Mesenchymal stem cell (in vitro differentiated cells and primary cell): ENCODE data around the gene ZNRF2.
A peak's percentile ranks its signal among the peaks of the same experiment; 100 is the strongest.

Experiments
- DNase-seq: peaks from one replicate; pipeline ENCODE4 v3.0.0-alpha.2; 2013
- H2AFZ ChIP-seq: one replicate; pipeline ENCODE4 v1.6.1; 2013; ENCODE audit warnings: low read depth, mild to moderate bottlenecking, control low read depth, inconsistent platforms, low read length, moderate library complexity
- H2AK5ac ChIP-seq: 2 replicates; pipeline ENCODE4 v1.6.1; 2013; ENCODE audit warnings: low read length, moderate library complexity, mild to moderate bottlenecking, inconsistent platforms; ENCODE audit not compliant: severe bottlenecking
- H2BK120ac ChIP-seq: one replicate; pipeline ENCODE4 v1.6.1; 2013; ENCODE audit warnings: low read depth, mild to moderate bottlenecking, inconsistent platforms, low read length, moderate library complexity
- H2BK12ac ChIP-seq, 2 experiments: one replicate each; pipeline ENCODE4 v1.6.1; 2013; ENCODE audit warnings: inconsistent platforms in 2 of 2, low read length in 2 of 2, mild to moderate bottlenecking in 2 of 2, moderate library complexity in 2 of 2, control low read depth in 1 of 2
- H2BK15ac ChIP-seq: one replicate; pipeline ENCODE4 v1.6.1; 2013; ENCODE audit warnings: mild to moderate bottlenecking, low read depth, inconsistent platforms; ENCODE audit not compliant: poor library complexity, severe bottlenecking
- H2BK5ac ChIP-seq: 2 replicates; pipeline ENCODE4 v1.6.1; 2013; ENCODE audit warnings: low read depth, mild to moderate bottlenecking, low read length, control low read depth, inconsistent platforms; ENCODE audit not compliant: poor library complexity, severe bottlenecking
- H3K14ac ChIP-seq, 2 experiments: one replicate each; pipeline ENCODE4 v1.6.1; 2013; ENCODE audit warnings: inconsistent platforms in 2 of 2, low read length in 2 of 2, control low read depth in 1 of 2, mild to moderate bottlenecking in 1 of 2, moderate library complexity in 1 of 2
- H3K18ac ChIP-seq, 2 experiments: one replicate each; pipeline ENCODE4 v1.6.1; 2013; ENCODE audit warnings: inconsistent platforms in 2 of 2, low read length in 2 of 2, control low read depth in 1 of 2, low read depth in 1 of 2, mild to moderate bottlenecking in 1 of 2
- H3K23ac ChIP-seq, 2 experiments: one replicate each; pipeline ENCODE4 v1.6.1; 2013; ENCODE audit warnings: inconsistent platforms in 2 of 2, low read length in 2 of 2, mild to moderate bottlenecking in 2 of 2, moderate library complexity in 2 of 2, control low read depth in 1 of 2
- H3K27ac ChIP-seq: 2 replicates; pipeline ENCODE4 v1.5.1; 2013; ENCODE audit warnings: mild to moderate bottlenecking, moderate library complexity, low read length, control low read depth, inconsistent platforms; ENCODE audit not compliant: poor library complexity, severe bottlenecking
- H3K27me3 ChIP-seq, 2 experiments: 2 replicates each; pipeline versions ENCODE4 v1.6.1 to v1.7.0; 2013; ENCODE audit warnings: low read length in 2 of 2, mild to moderate bottlenecking in 2 of 2, moderate library complexity in 2 of 2, control low read depth in 1 of 2, inconsistent platforms in 1 of 2; ENCODE audit not compliant: control insufficient read depth in 1 of 2, insufficient read depth in 1 of 2
- H3K36me3 ChIP-seq, 2 experiments: 2 replicates each; pipeline versions ENCODE4 v1.6.1 to v1.7.0; 2013; ENCODE audit warnings: low read length in 2 of 2, control low read depth in 1 of 2, inconsistent platforms in 1 of 2, low read depth in 1 of 2, mild to moderate bottlenecking in 1 of 2; ENCODE audit not compliant: insufficient read depth in 2 of 2, control insufficient read depth in 1 of 2
- H3K4ac ChIP-seq, 2 experiments: one replicate each; pipeline ENCODE4 v1.6.1; 2013; ENCODE audit warnings: inconsistent platforms in 2 of 2, low read length in 2 of 2, mild to moderate bottlenecking in 2 of 2, moderate library complexity in 2 of 2, control low read depth in 1 of 2, low read depth in 1 of 2
- H3K4me1 ChIP-seq: 2 replicates; pipeline ENCODE4 v1.6.1; 2013; ENCODE audit warnings: low read depth, low read length, control low read depth; ENCODE audit not compliant: control insufficient read depth, insufficient read depth
- H3K4me2 ChIP-seq: 2 replicates; pipeline ENCODE4 v1.6.1; 2013; ENCODE audit warnings: low read length, mild to moderate bottlenecking, inconsistent platforms; ENCODE audit not compliant: poor library complexity, severe bottlenecking
- H3K4me3 ChIP-seq, 2 experiments: 2 replicates each; pipeline versions ENCODE4 v1.5.1 to v1.7.0; 2013; ENCODE audit warnings: low read length in 2 of 2, mild to moderate bottlenecking in 2 of 2, control low read depth in 1 of 2, low read depth in 1 of 2; ENCODE audit not compliant: insufficient read depth in 1 of 2
- H3K79me1 ChIP-seq: replicated peaks from 2 replicates; pipeline ENCODE4 v1.6.1; 2013; ENCODE audit warnings: mild to moderate bottlenecking, control low read depth, low read length, inconsistent platforms; ENCODE audit not compliant: poor library complexity, severe bottlenecking
- H3K9ac ChIP-seq: 2 replicates; pipeline ENCODE4 v1.7.0; 2013; ENCODE audit warnings: mild to moderate bottlenecking, low read length, moderate library complexity
- H3K9me3 ChIP-seq: 2 replicates; pipeline ENCODE4 v1.7.0; 2013; ENCODE audit warnings: mild to moderate bottlenecking, low read length; ENCODE audit not compliant: control insufficient read depth
- H4K8ac ChIP-seq: one replicate; pipeline ENCODE4 v1.6.1; 2013; ENCODE audit warnings: inconsistent platforms, mild to moderate bottlenecking, low read length, moderate library complexity
- H4K91ac ChIP-seq: one replicate; pipeline ENCODE4 v1.6.1; 2013; ENCODE audit warnings: mild to moderate bottlenecking, low read length, inconsistent platforms
- WGBS: methylation state at CpG from one replicate; pipeline ENCODE4 v1.1.7; 2013; ENCODE audit warnings: mixed read lengths; 5-methylcytosine and 5-hydroxymethylcytosine counted together

The ZNRF2 gene

DNA sequence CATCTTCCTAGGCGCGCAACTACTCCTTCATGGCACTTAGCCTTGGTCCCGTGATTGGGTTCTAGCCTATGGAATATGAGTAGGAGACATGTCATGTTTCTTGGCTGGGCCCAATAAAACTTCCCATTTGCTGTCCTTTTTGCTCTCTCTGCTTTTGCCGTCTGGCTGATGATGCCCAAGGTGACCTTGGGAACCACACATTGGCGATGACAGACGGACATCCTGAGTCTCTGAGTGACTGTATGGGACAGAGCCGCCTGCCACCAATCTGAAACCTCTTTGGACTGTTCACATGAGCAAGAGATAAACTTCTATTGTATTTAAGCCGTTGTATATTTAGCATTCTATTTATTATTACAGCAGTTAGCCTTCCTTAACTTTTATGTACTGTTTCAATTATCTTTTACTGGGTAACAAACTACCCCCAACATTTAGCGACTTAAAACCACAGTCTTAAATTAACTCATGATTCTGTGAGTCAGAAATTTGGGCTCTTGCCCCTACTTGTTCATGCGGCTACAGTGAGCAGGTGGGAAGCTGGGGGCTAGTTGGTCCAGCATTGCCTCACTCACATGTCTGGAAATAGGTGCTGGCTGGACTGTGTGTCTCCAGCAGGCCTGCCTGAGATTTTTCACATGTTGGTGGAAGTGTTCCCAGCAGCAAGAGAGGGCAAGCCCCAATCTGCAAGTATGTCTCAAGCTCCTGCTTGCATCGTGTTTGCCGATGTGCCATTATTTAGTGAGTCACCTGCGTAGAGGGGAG is 122.4 kb downstream of the ZNRF2 start:
- H2BK5ac ChIP-seq = no peak overlapping the region
- no peak overlapping the region for H2BK120ac ChIP-seq

GRCh38 chr7:30411173-30411572 is 126.8 kb downstream of the ZNRF2 start:
- no peak overlapping the region for H2AK5ac ChIP-seq
- no peak overlapping the region for H2AFZ ChIP-seq
- H2BK5ac ChIP-seq = no peak overlapping the region
- H3K4me3 ChIP-seq = no peak overlapping the region
- H3K9me3 ChIP-seq = no peaks in the 10 kb centered on the region
- H3K14ac ChIP-seq = no peak overlapping the region
- H3K4me2 ChIP-seq = no peak overlapping the region
- no peak overlapping the region for H3K27ac ChIP-seq
- 80% methylated on average over 2 of the region's 2 CpGs for WGBS
- H3K23ac ChIP-seq = no peak overlapping the region
- no peak overlapping the region for H2BK15ac ChIP-seq
- DNase-seq = no peak
- no peak overlapping the region for H3K4ac ChIP-seq
- no peak overlapping the region for H4K8ac ChIP-seq
- no peaks in the 10 kb centered on the region for H3K27me3 ChIP-seq
- no peaks in the 10 kb centered on the region for H3K79me1 ChIP-seq
- H3K9ac ChIP-seq = no peak overlapping the region
- H3K36me3 ChIP-seq = no peaks in the 10 kb centered on the region
- no peak overlapping the region for H4K91ac ChIP-seq
- H3K18ac ChIP-seq = no peak overlapping the region
- H2BK12ac ChIP-seq = no peak overlapping the region
- H2BK120ac ChIP-seq = no peak overlapping the region
- H3K4me1 ChIP-seq = peaks cover 2% of the 10 kb centered on the region

More for the DNA sequence above, 122.4 kb downstream of the ZNRF2 start:
- no peak for DNase-seq
- Histone ChIP-seq H3K4me1 (no peaks in the 10 kb centered on the region), H2AK5ac (no peak overlapping the region), H3K27ac (no peak overlapping the region), H4K8ac (no peak overlapping the region), H2BK12ac (no peak overlapping the region), H3K4ac (no peak overlapping the region), H3K36me3 (no peaks in the 10 kb centered on the region), H3K18ac (no peak overlapping the region), H3K23ac (no peak overlapping the region), H3K79me1 (no peaks in the 10 kb centered on the region), H2AFZ (no peak overlapping the region), H4K91ac (no peak overlapping the region), H3K14ac (no peak overlapping the region), H3K9ac (no peak overlapping the region), H2BK15ac (no peak overlapping the region), H3K9me3 (no peaks in the 10 kb centered on the region), H3K4me2 (no peak overlapping the region), H3K4me3 (no peak overlapping the region), H3K27me3 (no peaks in the 10 kb centered on the region)
- WGBS = 91% methylated on average over 10 of the region's 13 CpGs

DNA sequence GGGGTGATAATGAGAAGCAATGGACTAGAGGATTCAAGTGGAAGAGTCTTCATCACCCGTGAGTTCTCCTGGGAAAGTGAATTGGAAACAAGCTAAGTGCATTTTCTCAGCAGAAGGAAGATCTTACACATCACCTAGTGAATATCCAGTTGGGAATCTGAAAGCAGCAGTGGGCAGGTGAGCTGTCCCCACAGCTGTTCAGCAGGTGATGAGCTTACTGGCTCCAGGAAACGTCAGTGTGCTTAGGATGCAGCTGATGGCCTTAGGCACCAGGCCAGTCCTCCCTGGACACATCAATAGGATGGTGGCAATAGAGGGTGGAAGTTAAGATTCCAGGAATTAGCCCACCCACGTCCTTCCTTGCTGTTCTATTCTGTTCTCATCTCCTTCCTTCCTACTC is 127.5 kb downstream of the ZNRF2 start:
- 75% methylated on average over 2 of the region's 3 CpGs for WGBS
- Histone ChIP-seq H2AFZ (no peak overlapping the region), H3K9me3 (no peaks in the 10 kb centered on the region), H3K27ac (no peak overlapping the region), H3K14ac (no peak overlapping the region), H2BK12ac (no peak overlapping the region), H3K4me2 (no peak overlapping the region), H3K4me1 (peaks cover 2% of the 10 kb centered on the region), H3K4ac (no peak overlapping the region), H4K91ac (peak overlapping the region; percentile 53), H2BK5ac (no peak overlapping the region), H3K79me1 (no peaks in the 10 kb centered on the region), H3K9ac (no peak overlapping the region), H3K27me3 (no peaks in the 10 kb centered on the region), H3K4me3 (no peak overlapping the region), H2AK5ac (no peak overlapping the region), H3K18ac (no peak overlapping the region), H3K23ac (no peak overlapping the region), H3K36me3 (no peaks in the 10 kb centered on the region), H4K8ac (no peak overlapping the region), H2BK120ac (no peak overlapping the region), H2BK15ac (no peak overlapping the region)
- DNase-seq = no peak

- Histone ChIP-seq H3K18ac (no peak overlapping the region), H3K9ac (no peak overlapping the region), H3K27ac (no peak overlapping the region), H3K27me3 (no peaks in the 10 kb centered on the region), H3K4me1 (peaks cover 2% of the 10 kb centered on the region), H2BK120ac (no peak overlapping the region), H4K91ac (no peak overlapping the region), H2BK15ac (no peak overlapping the region), H3K79me1 (no peaks in the 10 kb centered on the region), H3K4me2 (no peak overlapping the region), H3K4ac (no peak overlapping the region), H3K36me3 (no peaks in the 10 kb centered on the region), H3K9me3 (no peaks in the 10 kb centered on the region), H2AK5ac (no peak overlapping the region), H4K8ac (no peak overlapping the region), H3K23ac (no peak overlapping the region), H3K14ac (no peak overlapping the region), H3K4me3 (no peak overlapping the region), H2BK12ac (no peak overlapping the region), H2BK5ac (no peak overlapping the region), H2AFZ (peak overlapping the region; percentile 72)
- WGBS = 48% methylated on average over 5 of the region's 5 CpGs
- DNase-seq = peak; percentile 86
Observed at GRCh38 chr7:30412782-30413504, 128.5 kb downstream of the ZNRF2 start.
